GM23338 (cell line): ENCODE data around the gene SMYD3.

Source experiments
- CREB1 ChIP-seq: fragments of 250-450 bp; sonication (Bioruptor Pico); IDR thresholded peaks from 2 replicates; pipeline ENCODE4 v1.5.0; 2020; ENCODE audit warnings: low read depth, mild to moderate bottlenecking, moderate library complexity
- CTCF ChIP-seq, 2 experiments: fragments of 200-600 bp in 1 of 2; sonication (generic) in 1 of 2; conservative IDR thresholded peaks; 2 replicates each; pipeline versions ENCODE4 v1.5.1 to v1.6.1; 2016 to 2017; ENCODE audit warnings: antibody characterized with exemption in 2 of 2, low read depth in 2 of 2, mild to moderate bottlenecking in 2 of 2, moderate library complexity in 1 of 2
- ETS1 ChIP-seq: IDR thresholded peaks from 2 replicates; pipeline ENCODE4 v1.6.1; 2016; ENCODE audit warnings: antibody characterized with exemption
- EZH2 ChIP-seq: fragments of 200-600 bp; sonication (generic); IDR thresholded peaks from one replicate; pipeline ENCODE4 v1.8.0; 2017; ENCODE audit warnings: antibody characterized with exemption, mild to moderate bottlenecking, low read depth; ENCODE audit not compliant: unreplicated experiment
- EZH2phosphoT487 ChIP-seq: fragments of 200-600 bp; sonication (generic); IDR thresholded peaks from one replicate; pipeline ENCODE4 v1.8.1; 2018; ENCODE audit warnings: antibody characterized with exemption; ENCODE audit not compliant: unreplicated experiment
- JUNB ChIP-seq: IDR thresholded peaks from one replicate; pipeline ENCODE4 v1.6.1; 2016; ENCODE audit warnings: antibody characterized with exemption; ENCODE audit not compliant: unreplicated experiment
- POLR2AphosphoS5 ChIP-seq: IDR thresholded peaks from 2 replicates; pipeline ENCODE4 v1.6.1; 2016; ENCODE audit warnings: antibody characterized with exemption, low read depth
- REST ChIP-seq: IDR thresholded peaks from one replicate; pipeline ENCODE4 v1.6.1; 2018; ENCODE audit warnings: antibody characterized with exemption; ENCODE audit not compliant: unreplicated experiment
- ZNF331 ChIP-seq: fragments of 250-450 bp; sonication (Bioruptor Pico); IDR thresholded peaks from 2 replicates; pipeline ENCODE4 v1.5.0; 2020; ENCODE audit warnings: low read depth, mild to moderate bottlenecking, moderate library complexity

DNA sequence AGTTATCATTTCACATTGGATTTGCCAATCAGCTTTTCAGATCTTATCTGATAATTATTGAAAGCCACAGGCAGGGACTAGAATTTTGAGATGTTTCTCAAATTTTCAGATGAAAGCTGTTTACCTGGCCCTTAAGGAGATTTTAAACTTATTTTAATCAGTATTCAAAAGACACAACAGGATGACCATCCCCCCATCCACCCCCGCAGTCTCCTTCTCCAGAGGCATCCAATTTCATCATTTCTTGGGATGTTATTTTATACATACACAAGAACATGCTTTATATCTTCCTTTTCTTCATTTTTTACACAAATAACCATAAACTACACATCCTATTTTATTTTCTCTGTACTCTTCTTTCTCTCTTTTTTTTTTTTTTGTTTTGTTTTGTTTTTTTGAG, 470.9 kb downstream of the SMYD3 start:
- no peak for TF ChIP-seq CTCF (conservative IDR thresholded peaks at IDR 0.05; ENCODE audit: low read depth in 2 of 2)
- TF ChIP-seq POLR2AphosphoS5, result no peak
- TF ChIP-seq REST, result no peak
- TF ChIP-seq EZH2phosphoT487, result no peak
- TF ChIP-seq EZH2, result no peak
- no peak for TF ChIP-seq CREB1 (CRISPR knock-in tag)
- TF ChIP-seq JUNB, result no peak
- no peak for TF ChIP-seq ETS1
- no peak for TF ChIP-seq ZNF331 (CRISPR knock-in tag)
